ENCODE data around the gene BAIAP2L1. TPM values are rescaled to one million over a fixed set of nuclear protein-coding genes. Genes with fewer than 3 reads are reported as not detected.

BAIAP2L1 gene
- total RNA-seq, 2 experiments from 2014 or later: 2.3 to 3.0 TPM

GRCh38 chr7:98254516-98254915 lies 146.4 kb downstream of the BAIAP2L1 start:
- Mint-ChIP-seq H3K27me3 (no peaks in the 10 kb centered on the region), H3K27ac (peak overlapping the region; percentile 84), H3K9me3 (ENCODE audit: low read depth) (no peaks in the 10 kb centered on the region), H3K4me3 (no peak overlapping the region), H3K4me1 (peaks cover 36% of the 10 kb centered on the region), H3K36me3 (ENCODE audit: low read depth) (peaks cover 29% of the 10 kb centered on the region)
- ATAC-seq: no peak
- DNase-seq: no peak
- intact Hi-C loops (cut with DNase I, micrococcal nuclease): loop anchor here in 1 of 2 experiments (5.0 kb wide), 1 partner anchor 888 kb away; the partner anchor contains the start of gene SMURF1
- ChIA-PET CTCF (interaction anchor here (0.8 to 1.2 kb wide), 2 partner anchors 40 to 147 kb away, joined by 3 read pairs; partner anchors contain the start of gene BAIAP2L1), POLR2A (no interaction called here)

- H3K36me3 Mint-ChIP-seq (ENCODE audit: low read depth): peaks cover 31% of the 10 kb centered on the region
These were observed 148.3 kb downstream of the BAIAP2L1 start for GRCh38 chr7:98252425-98253054.

GRCh38 chr7:98251601-98252424 lies 149.1 kb downstream of the BAIAP2L1 start, which contains the start of gene TECPR1:
Gene TECPR1, minus strand, starts transcription at chr7:98252232. Its CDS starts 6,086 bp downstream, at chr7:98246146.
- Mint-ChIP-seq H3K36me3 (ENCODE audit: low read depth) (peaks cover 28% of the 10 kb centered on the region), H3K27ac (peak within 1 kb of the TSS; percentile 98), H3K9me3 (ENCODE audit: low read depth) (no peaks in the 10 kb centered on the region), H3K4me1 (peaks cover 50% of the 10 kb centered on the region), H3K4me3 (peak within 1 kb of the TSS; percentile 93), H3K27me3 (no peaks in the 10 kb centered on the region)
- peak; percentile 94 for DNase-seq
- CTCF ChIA-PET: interaction anchor here (0.6 kb wide), 1 partner anchor 120 kb away, joined by 3 read pairs; no protein-coding TSS in a partner anchor
- POLR2A ChIA-PET: no interaction called here
- peak; percentile 92 for ATAC-seq
- intact Hi-C loops (cut with DNase I, micrococcal nuclease): loop anchor here (1.0 to 5.0 kb wide), 10 partner anchors 29 to 1135 kb away; partner anchors contain the start of genes BRI3 (in 2 of the 2), LMTK2 (in 2 of the 2), ASNS (in 1 of the 2) and BAIAP2L1 (in 1 of the 2)

More at GRCh38 chr7:98252425-98253054, 148.3 kb downstream of the BAIAP2L1 start:
- no peaks in the 10 kb centered on the region for H3K9me3 Mint-ChIP-seq (ENCODE audit: low read depth)
- DNase-seq: no peak
- no peaks in the 10 kb centered on the region for H3K27me3 Mint-ChIP-seq
- peak overlapping the region; percentile 93 for H3K4me3 Mint-ChIP-seq
- peak; percentile 36 for ATAC-seq
- H3K27ac Mint-ChIP-seq: peak overlapping the region; percentile 92
- POLR2A ChIA-PET: interaction anchor here (0.6 kb wide), 1 partner anchor 15 kb away, joined by 3 read pairs; no protein-coding TSS in a partner anchor
- peaks cover 50% of the 10 kb centered on the region for H3K4me1 Mint-ChIP-seq
- intact Hi-C loops (cut with DNase I, micrococcal nuclease): loop anchor here (1.0 to 5.0 kb wide), 7 partner anchors 29 to 1135 kb away; partner anchors contain the start of genes BRI3 (in 2 of the 2), BAIAP2L1 (in 1 of the 2), LMTK2 (in 1 of the 2) and SDHAF3 (in 1 of the 2)
- CTCF ChIA-PET: interaction anchor here (0.6 kb wide), 1 partner anchor 231 kb away, joined by 3 read pairs; no protein-coding TSS in a partner anchor

GRCh38 chr7:98251231-98251600 lies 149.7 kb downstream of the BAIAP2L1 start:
- Mint-ChIP-seq H3K27me3 (no peaks in the 10 kb centered on the region), H3K4me3 (peak overlapping the region; percentile 93), H3K4me1 (peaks cover 48% of the 10 kb centered on the region), H3K27ac (peak overlapping the region; percentile 98), H3K9me3 (ENCODE audit: low read depth) (no peaks in the 10 kb centered on the region), H3K36me3 (ENCODE audit: low read depth) (peaks cover 22% of the 10 kb centered on the region)
- ChIA-PET POLR2A (interaction anchor here (1.0 kb wide), 1 partner anchor 30 kb away, joined by 5 read pairs; the partner anchor contains the start of gene BRI3), CTCF (interaction anchor here (0.9 kb wide), 1 partner anchor 145 kb away, joined by 5 read pairs; no protein-coding TSS in a partner anchor)
- ATAC-seq (peak; percentile 43), DNase-seq (peak; percentile 59)
- intact Hi-C loops (cut with DNase I, micrococcal nuclease): loop anchor here (1.0 to 5.0 kb wide), 5 partner anchors 48 to 891 kb away; partner anchors contain the start of genes ASNS (in 1 of the 2), LMTK2 (in 1 of the 2) and SMURF1 (in 1 of the 2)

GRCh38 chr7:98250789-98251188 lies 150.1 kb downstream of the BAIAP2L1 start:
- DNase-seq (peak; percentile 70), ATAC-seq (peak; percentile 43)
- intact Hi-C loops (cut with DNase I, micrococcal nuclease): loop anchor here (1.0 to 5.0 kb wide), 5 partner anchors 48 to 892 kb away; partner anchors contain the start of genes ASNS (in 1 of the 2), LMTK2 (in 1 of the 2) and SMURF1 (in 1 of the 2)
- Mint-ChIP-seq H3K9me3 (ENCODE audit: low read depth) (no peaks in the 10 kb centered on the region), H3K4me3 (peak overlapping the region; percentile 93), H3K27ac (peak overlapping the region; percentile 98), H3K27me3 (no peaks in the 10 kb centered on the region), H3K4me1 (peaks cover 45% of the 10 kb centered on the region), H3K36me3 (ENCODE audit: low read depth) (peaks cover 21% of the 10 kb centered on the region)
- POLR2A ChIA-PET: interaction anchor here (0.6 to 1.0 kb wide), 2 partner anchors 16 to 30 kb away, joined by 3 to 5 read pairs; partner anchors contain the start of gene BRI3
- CTCF ChIA-PET: interaction anchor here (0.6 to 1.0 kb wide), 4 partner anchors 9 to 628 kb away, joined by 3 to 5 read pairs (median 4); partner anchors contain the start of gene TRRAP

DNA sequence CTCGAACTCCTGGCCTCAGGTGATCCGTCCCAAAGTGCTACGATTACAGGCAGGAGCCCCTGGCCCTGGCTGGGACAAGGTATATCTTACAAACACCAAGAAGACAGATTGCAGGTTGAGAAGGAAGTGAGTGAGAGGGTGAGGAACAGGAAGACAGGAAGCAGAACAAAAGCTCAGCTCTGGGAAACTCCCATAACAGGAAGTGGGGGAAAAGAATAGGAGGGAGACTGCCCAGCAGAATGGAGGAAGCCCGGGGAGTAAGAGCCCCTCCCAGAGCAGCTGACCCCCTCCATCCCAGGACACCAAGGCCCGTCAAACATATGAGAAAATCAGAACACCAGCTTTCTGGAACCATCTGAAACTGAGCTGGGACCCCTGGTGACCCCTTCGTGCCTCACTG lies 151.8 kb downstream of the BAIAP2L1 start:
- DNase-seq: no peak
- Mint-ChIP-seq H3K9me3 (ENCODE audit: low read depth) (no peaks in the 10 kb centered on the region), H3K4me3 (peak overlapping the region; percentile 36), H3K36me3 (ENCODE audit: low read depth) (peaks cover 16% of the 10 kb centered on the region), H3K4me1 (peaks cover 35% of the 10 kb centered on the region), H3K27me3 (no peaks in the 10 kb centered on the region), H3K27ac (peak overlapping the region; percentile 98)
- ATAC-seq: no peak
- intact Hi-C loops (cut with DNase I, micrococcal nuclease): no loop called here
- ChIA-PET CTCF (interaction anchor here (1.4 kb wide), 1 partner anchor 83 kb away, joined by 4 read pairs; no protein-coding TSS in a partner anchor), POLR2A (no interaction called here)

DNA sequence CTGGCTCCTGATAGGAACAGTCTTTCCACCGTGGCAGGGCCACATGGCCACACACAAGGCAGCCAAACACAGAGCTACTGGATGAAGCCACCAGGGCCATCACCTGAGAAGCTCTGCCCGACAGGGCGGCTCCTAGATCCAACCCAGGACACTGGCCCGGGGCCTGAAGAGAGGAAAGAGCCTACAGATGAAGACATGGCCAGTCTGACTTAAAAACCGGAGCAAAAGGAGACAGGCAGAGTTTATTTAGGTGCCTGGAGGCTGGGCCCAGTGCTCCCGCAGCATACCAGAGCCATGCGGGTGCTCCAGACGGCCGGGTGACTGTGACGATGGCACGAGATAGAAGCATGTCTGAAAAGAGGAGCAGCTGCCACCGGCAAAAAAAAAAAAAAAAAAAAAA lies 152.7 kb downstream of the BAIAP2L1 start:
- H3K4me1 Mint-ChIP-seq: peaks cover 32% of the 10 kb centered on the region
- ATAC-seq (no peak), DNase-seq (no peak)
- H3K4me3 Mint-ChIP-seq: no peak overlapping the region
- H3K9me3 Mint-ChIP-seq (ENCODE audit: low read depth): no peaks in the 10 kb centered on the region
- H3K27me3 Mint-ChIP-seq: no peaks in the 10 kb centered on the region
- peaks cover 16% of the 10 kb centered on the region for H3K36me3 Mint-ChIP-seq (ENCODE audit: low read depth)
- intact Hi-C loops (cut with DNase I, micrococcal nuclease): no loop called here
- ChIA-PET CTCF (interaction anchor here (1.4 kb wide), 1 partner anchor 82 kb away, joined by 4 read pairs; no protein-coding TSS in a partner anchor), POLR2A (interaction anchor here (0.7 kb wide), 1 partner anchor 211 kb away, joined by 3 read pairs; no protein-coding TSS in a partner anchor)
- H3K27ac Mint-ChIP-seq: peak overlapping the region; percentile 83

DNA sequence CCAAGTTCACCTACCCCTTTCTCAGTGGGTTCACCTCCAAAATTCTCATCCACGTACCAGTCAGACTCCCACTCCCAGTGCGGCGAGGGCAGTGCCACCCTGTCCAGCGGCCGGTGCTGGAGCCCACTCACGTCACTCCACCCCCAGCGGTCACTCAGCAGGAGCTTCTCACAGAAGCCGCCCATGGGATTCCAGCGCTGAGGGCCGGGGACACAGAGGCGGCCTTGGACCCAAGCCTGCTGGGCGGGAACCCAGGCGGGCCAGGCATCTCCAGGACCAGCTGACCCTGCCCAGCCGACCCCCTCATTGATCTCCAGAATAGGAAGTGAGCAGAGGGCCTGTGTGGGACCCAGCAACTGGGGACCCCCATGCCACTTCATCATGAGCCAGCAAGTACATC lies 156.0 kb downstream of the BAIAP2L1 start:
- ATAC-seq (no peak), DNase-seq (no peak)
- Mint-ChIP-seq H3K9me3 (ENCODE audit: low read depth) (no peaks in the 10 kb centered on the region), H3K27me3 (no peaks in the 10 kb centered on the region), H3K4me3 (no peak overlapping the region), H3K36me3 (ENCODE audit: low read depth) (peaks cover 20% of the 10 kb centered on the region), H3K4me1 (peaks cover 17% of the 10 kb centered on the region), H3K27ac (no peak overlapping the region)
- ChIA-PET CTCF (no interaction called here), POLR2A (no interaction called here)
- intact Hi-C loops (cut with DNase I, micrococcal nuclease): no loop called here

DNA sequence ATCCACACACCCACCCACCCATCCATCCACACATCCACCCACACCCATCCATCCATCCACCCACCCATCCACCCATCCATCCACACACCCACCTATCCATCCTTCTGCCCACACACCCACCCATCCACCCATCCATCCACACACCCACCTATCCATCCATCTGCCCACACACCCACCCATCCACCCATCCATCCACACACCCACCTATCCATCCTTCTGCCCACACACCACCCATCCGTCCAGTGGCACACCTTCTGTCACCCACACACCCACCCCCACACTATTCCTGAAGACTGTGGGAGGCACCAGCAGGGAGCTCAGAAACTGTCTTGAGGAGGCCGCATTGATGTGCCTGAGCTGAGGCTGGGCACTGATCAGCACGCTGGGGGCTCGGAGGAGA lies 158.0 kb downstream of the BAIAP2L1 start:
- DNase-seq (no peak), ATAC-seq (no peak)
- Mint-ChIP-seq H3K4me1 (peaks cover 1% of the 10 kb centered on the region), H3K27me3 (no peaks in the 10 kb centered on the region), H3K9me3 (ENCODE audit: low read depth) (no peaks in the 10 kb centered on the region), H3K27ac (no peak overlapping the region), H3K4me3 (no peak overlapping the region), H3K36me3 (ENCODE audit: low read depth) (peaks cover 19% of the 10 kb centered on the region)
- ChIA-PET CTCF (no interaction called here), POLR2A (no interaction called here)
- intact Hi-C loops (cut with DNase I, micrococcal nuclease): no loop called here

DNA sequence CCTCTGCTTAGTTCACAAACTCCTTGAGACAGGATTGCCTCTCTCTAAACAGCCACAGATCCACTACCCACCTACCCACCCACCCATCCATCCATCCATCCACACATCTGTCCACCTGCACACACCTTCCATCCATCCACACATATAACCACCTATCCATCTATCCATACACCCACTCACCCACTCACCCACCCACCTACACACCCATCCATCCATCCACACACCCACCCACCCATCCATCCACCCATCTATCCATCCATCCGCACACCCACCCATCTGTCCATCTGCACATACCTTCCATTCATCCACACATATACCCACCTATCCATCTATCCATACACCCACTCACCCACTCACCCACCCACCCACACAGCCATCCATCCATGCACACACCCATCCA lies 158.5 kb downstream of the BAIAP2L1 start:
- intact Hi-C loops (cut with DNase I, micrococcal nuclease): no loop called here
- Mint-ChIP-seq H3K27ac (no peak overlapping the region), H3K9me3 (ENCODE audit: low read depth) (no peaks in the 10 kb centered on the region), H3K27me3 (no peaks in the 10 kb centered on the region), H3K4me1 (no peaks in the 10 kb centered on the region), H3K4me3 (no peak overlapping the region), H3K36me3 (ENCODE audit: low read depth) (peaks cover 15% of the 10 kb centered on the region)
- no peak for ATAC-seq
- no peak for DNase-seq
- CTCF ChIA-PET: interaction anchor here (0.6 to 1.0 kb wide), 3 partner anchors 8 to 220 kb away, joined by 3 to 4 read pairs (median 4); no protein-coding TSS in a partner anchor
- POLR2A ChIA-PET: no interaction called here
